Measurements from ENCODE around the gene DSCAML1.

Gene DSCAML1

GRCh38 chr11:117839936-117840813 lies 43.2 kb upstream of the DSCAML1 start:
- H3K4me3 ChIP-seq (ENCODE audit: low read depth, low read length), result no peak overlapping the region
- no peak for DNase-seq (ENCODE audit: low read depth)
- TF ChIP-seq CTCF (IDR thresholded peaks at IDR 0.05; ENCODE audit: insufficient read depth, low read depth, low read length, missing control alignments), result no peak

GRCh38 chr11:117839380-117839881 lies 42.4 kb upstream of the DSCAML1 start:
- no peak for DNase-seq (ENCODE audit: low read depth)
- no peak overlapping the region for H3K4me3 ChIP-seq (ENCODE audit: low read depth, low read length)

GRCh38 chr11:117838901-117839300 lies 41.9 kb upstream of the DSCAML1 start:
- no peak for DNase-seq (ENCODE audit: low read depth)
- no peak for TF ChIP-seq CTCF (IDR thresholded peaks at IDR 0.05; ENCODE audit: insufficient read depth, low read depth, low read length, missing control alignments)
- H3K4me3 ChIP-seq (ENCODE audit: low read depth, low read length), result no peak overlapping the region

More at GRCh38 chr11:117839380-117839881, 42.4 kb upstream of the DSCAML1 start:
- no peak for TF ChIP-seq CTCF (IDR thresholded peaks at IDR 0.05; ENCODE audit: insufficient read depth, low read depth, low read length, missing control alignments)

- no peak for DNase-seq (ENCODE audit: low read depth)
- no peak for TF ChIP-seq CTCF (IDR thresholded peaks at IDR 0.05; ENCODE audit: insufficient read depth, low read depth, low read length, missing control alignments)
Observed at GRCh38 chr11:117837791-117838190, 40.8 kb upstream of the DSCAML1 start.

GRCh38 chr11:117837070-117837776 lies 40.2 kb upstream of the DSCAML1 start:
- no peak overlapping the region for H3K4me3 ChIP-seq (ENCODE audit: low read depth, low read length)
- DNase-seq (ENCODE audit: low read depth), result no peak
- TF ChIP-seq CTCF (IDR thresholded peaks at IDR 0.05; ENCODE audit: insufficient read depth, low read depth, low read length, missing control alignments), result no peak

More at GRCh38 chr11:117837791-117838190, 40.8 kb upstream of the DSCAML1 start:
- no peak overlapping the region for H3K4me3 ChIP-seq (ENCODE audit: low read depth, low read length)

- no peak for TF ChIP-seq CTCF (IDR thresholded peaks at IDR 0.05; ENCODE audit: insufficient read depth, low read depth, low read length, missing control alignments)
- H3K4me3 ChIP-seq (ENCODE audit: low read depth, low read length), result no peak overlapping the region
- no peak for DNase-seq (ENCODE audit: low read depth)
Observed at GRCh38 chr11:117836077-117836960, 39.3 kb upstream of the DSCAML1 start.

Measured in GM12865 (cell line).